A673 (cell line): ENCODE results near the gene BICD1. TPM values are rescaled to one million over a fixed set of nuclear protein-coding genes. Genes with fewer than 3 reads are reported as not detected.
A peak's percentile ranks its signal among the peaks of the same experiment; 100 is the strongest.

Experiments used
- BruUV-seq: library from RNA; stranded (reverse); fragments of 400-500 nt; replicated peaks from 2 replicates; lab custom pipeline; 2021; lab: Mats Ljungman, UMichigan
- CTCF ChIA-PET: fragments of 300-600 bp; sonication (Branson Sonifier 250); formaldehyde crosslinking; loops from one replicate; lab custom pipeline; 2022; ENCODE audit warnings: antibody characterized with exemption; lab: Charles Lee
- POLR2A ChIA-PET: fragments of 300-600 bp; sonication (Branson Sonifier 250); formaldehyde crosslinking; loops from one replicate; lab custom pipeline; 2022; ENCODE audit warnings: antibody characterized with exemption; ENCODE audit not compliant: low non-redundant PET; lab: Charles Lee
- DNase-seq: peaks from one replicate; pipeline ENCODE4 v3.0.0-alpha.2; 2015; ENCODE audit warnings: low spot score
- H3K27ac ChIP-seq: fragments of 200-600 bp; sonication (generic); 2 replicates; pipeline ENCODE4 v1.5.1; 2016; ENCODE audit warnings: mixed run types, low read depth, mild to moderate bottlenecking, mixed read lengths, antibody characterized with exemption, low read length; ENCODE audit not compliant: poor library complexity, severe bottlenecking
- H3K27me3 ChIP-seq: fragments of 200-600 bp; sonication (generic); replicated peaks from 2 replicates; pipeline ENCODE4 v1.6.1; 2017; ENCODE audit warnings: mixed run types, low read depth, mild to moderate bottlenecking, mixed read lengths, antibody characterized with exemption, low read length; ENCODE audit not compliant: insufficient read depth, poor library complexity
- H3K36me3 ChIP-seq: fragments of 200-600 bp; sonication (generic); 2 replicates; pipeline ENCODE4 v1.6.1; 2016; ENCODE audit warnings: mixed run types, mild to moderate bottlenecking, mixed read lengths, antibody characterized with exemption, low read length; ENCODE audit not compliant: insufficient read depth, poor library complexity, severe bottlenecking
- H3K4me1 ChIP-seq: fragments of 200-600 bp; sonication (generic); 2 replicates; pipeline ENCODE4 v1.6.1; 2017; ENCODE audit warnings: mixed run types, mild to moderate bottlenecking, mixed read lengths, antibody characterized with exemption, low read length; ENCODE audit not compliant: insufficient read depth, poor library complexity, severe bottlenecking
- H3K4me3 ChIP-seq: fragments of 200-600 bp; sonication (generic); 2 replicates; pipeline ENCODE4 v1.5.1; 2016; ENCODE audit warnings: low read depth, mixed run types, mild to moderate bottlenecking, mixed read lengths, low read length; ENCODE audit not compliant: poor library complexity, severe bottlenecking
- H3K9me3 ChIP-seq: fragments of 200-600 bp; sonication (generic); 2 replicates; pipeline ENCODE4 v1.6.1; 2016; ENCODE audit warnings: mixed run types, low read depth, mild to moderate bottlenecking, mixed read lengths, antibody characterized with exemption, low read length; ENCODE audit not compliant: poor library complexity, severe bottlenecking
- CTCF ChIP-seq: fragments of 300-800, 200-600 bp; sonication (generic); conservative IDR thresholded peaks from 2 replicates; pipeline ENCODE4 v1.5.1; 2017; ENCODE audit warnings: low read depth, mild to moderate bottlenecking, antibody characterized with exemption, low read length, moderate library complexity, mixed read lengths
- EZH2 ChIP-seq: fragments of 200-600 bp; sonication (generic); IDR thresholded peaks from 2 replicates; pipeline ENCODE4 v1.6.1; 2017; ENCODE audit warnings: borderline replicate concordance, low read depth, mild to moderate bottlenecking, mixed read lengths, antibody characterized with exemption, low read length; ENCODE audit not compliant: poor library complexity, severe bottlenecking
- intact Hi-C: fragments of 100-400 bp; cut with micrococcal nuclease; formaldehyde crosslinking; loops from one replicate; pipeline ENCODE4 v1.10.0; 2022; ENCODE audit not compliant: unreplicated experiment
- total RNA-seq: library from RNA; stranded (reverse); gene quantifications from 2 replicates; pipeline ENCODE4 v1.2.3, GENCODE V29; 2021

Gene BICD1
- total RNA-seq, 1 experiment from 2014 or later: 50.2 TPM

- POLR2A ChIA-PET: no interaction called here
- H3K27ac ChIP-seq: no peak overlapping the region
- peaks cover 6% of the 10 kb centered on the region for H3K4me1 ChIP-seq
- no peaks in the 10 kb centered on the region for H3K27me3 ChIP-seq
- H3K9me3 ChIP-seq: no peaks in the 10 kb centered on the region
- no TSS peak for BruUV-seq
- no peak for DNase-seq
- CTCF ChIA-PET: no interaction called here
- intact Hi-C loops: no loop called here
- H3K36me3 ChIP-seq: no peaks in the 10 kb centered on the region
- TF ChIP-seq EZH2 (no peak), CTCF (no peak)
- H3K4me3 ChIP-seq: no peak overlapping the region
Measured at GRCh38 chr12:32382226-32382625, 275.6 kb downstream of the BICD1 start.

- DNase-seq: no peak
- TF ChIP-seq CTCF: no peak
- TF ChIP-seq EZH2: no peak
- no peaks in the 10 kb centered on the region for H3K9me3 ChIP-seq
- intact Hi-C loops: no loop called here
- no peaks in the 10 kb centered on the region for H3K36me3 ChIP-seq
- H3K4me1 ChIP-seq: peaks cover 10% of the 10 kb centered on the region
- ChIA-PET POLR2A (no interaction called here), CTCF (no interaction called here)
- no TSS peak for BruUV-seq
- H3K27ac ChIP-seq: no peak overlapping the region
- no peak overlapping the region for H3K4me3 ChIP-seq
- no peaks in the 10 kb centered on the region for H3K27me3 ChIP-seq
Measured at GRCh38 chr12:32390572-32391219, 284.0 kb downstream of the BICD1 start.

- no peaks in the 10 kb centered on the region for H3K27me3 ChIP-seq
- no peak overlapping the region for H3K27ac ChIP-seq
- TF ChIP-seq CTCF: no peak
- TF ChIP-seq EZH2: no peak
- intact Hi-C loops: no loop called here
- no TSS peak for BruUV-seq
- no peaks in the 10 kb centered on the region for H3K9me3 ChIP-seq
- peaks cover 12% of the 10 kb centered on the region for H3K4me1 ChIP-seq
- H3K36me3 ChIP-seq: no peaks in the 10 kb centered on the region
- ChIA-PET POLR2A (no interaction called here), CTCF (no interaction called here)
- peak; percentile 30 for DNase-seq
- H3K4me3 ChIP-seq: no peak overlapping the region
Measured at GRCh38 chr12:32395026-32395425, 288.4 kb downstream of the BICD1 start.
